TTC549 (cell line): ENCODE results near the gene TXNL4B.

Experiments
- FAIRE-seq: peaks from 2 replicates; lab custom pipeline; 2012; peaks lifted over from hg19 to GRCh38; lab: Jason Lieb, UNC

TXNL4B gene

GRCh38 chr16:72093448-72094265 is at the start of gene TXNL4B, which contains the start of gene DHX38:
TXNL4B (minus strand) TSS chr16:72093620; CDS start chr16:72090749, 2,871 bp downstream.
DHX38 (plus strand) TSS chr16:72093847; CDS start chr16:72096158, 2,311 bp downstream.
- FAIRE-seq = peak; percentile 97

GRCh38 chr16:72142476-72142875 is 49.1 kb upstream of the TXNL4B start:
- no peak for FAIRE-seq

DNA sequence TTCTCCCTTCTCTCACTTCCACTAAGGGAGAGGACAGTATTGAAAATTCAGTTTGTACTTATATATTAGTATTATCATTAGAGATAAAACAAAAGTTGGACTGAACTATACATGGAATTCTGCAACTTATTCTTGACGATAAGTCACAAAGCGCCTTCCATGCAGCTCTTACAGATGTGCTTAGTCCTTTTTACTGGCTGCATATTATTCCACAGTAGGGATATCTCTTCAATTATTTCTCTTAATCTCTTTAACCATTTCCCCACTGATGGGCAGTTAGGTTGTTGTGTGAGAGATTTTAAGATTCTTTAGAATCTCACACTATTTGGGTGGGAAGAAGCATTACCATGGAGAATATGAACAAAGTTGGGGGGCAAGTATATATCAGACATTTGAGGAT is 46.5 kb upstream of the TXNL4B start:
- no peak for FAIRE-seq

- no peak for FAIRE-seq
Measured at GRCh38 chr16:72138064-72138572, 44.7 kb upstream of the TXNL4B start.

GRCh38 chr16:72137380-72138063 is 44.1 kb upstream of the TXNL4B start:
- no peak for FAIRE-seq

DNA sequence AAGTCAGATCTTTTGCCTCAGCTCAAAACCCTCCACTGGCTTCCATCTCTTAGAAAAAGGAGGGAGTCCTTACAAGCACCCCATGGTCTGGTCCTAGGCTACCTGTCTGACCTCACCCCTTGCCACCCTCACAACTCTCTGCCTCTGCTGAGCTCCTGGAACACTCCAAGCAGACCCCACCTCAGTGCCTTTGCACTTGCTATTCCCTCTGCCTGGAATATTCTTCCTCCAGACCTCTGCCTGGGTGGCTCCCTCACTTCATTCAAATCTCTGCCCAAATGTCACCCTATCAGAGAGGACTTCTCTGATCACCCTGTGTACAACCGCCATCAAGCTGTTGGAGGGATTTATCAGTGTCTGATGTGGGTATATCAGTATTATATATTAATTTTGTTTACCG is 41.1 kb upstream of the TXNL4B start:
- FAIRE-seq = no peak

GRCh38 chr16:72132726-72133125 is 39.3 kb upstream of the TXNL4B start:
- FAIRE-seq = no peak

DNA sequence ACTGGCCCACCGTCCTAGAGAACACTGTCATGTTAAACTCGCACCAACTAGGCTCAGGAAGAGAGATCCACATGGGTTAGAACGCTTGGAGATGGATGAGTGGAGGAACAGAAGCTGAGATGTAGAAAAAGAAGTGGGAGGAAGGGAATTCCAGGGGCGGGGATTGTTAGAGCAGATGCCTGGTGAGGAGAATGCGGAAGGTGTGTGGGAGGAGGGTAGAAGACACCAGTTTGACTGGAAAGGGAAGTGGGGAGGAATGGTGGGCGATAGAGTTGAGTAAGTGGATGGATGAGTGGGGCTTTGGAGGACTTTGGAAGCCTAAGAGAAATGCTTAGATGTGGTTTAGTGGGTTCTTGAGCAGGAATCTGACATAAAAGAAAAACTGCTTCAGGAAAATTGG is 37.6 kb upstream of the TXNL4B start:
- FAIRE-seq = no peak

DNA sequence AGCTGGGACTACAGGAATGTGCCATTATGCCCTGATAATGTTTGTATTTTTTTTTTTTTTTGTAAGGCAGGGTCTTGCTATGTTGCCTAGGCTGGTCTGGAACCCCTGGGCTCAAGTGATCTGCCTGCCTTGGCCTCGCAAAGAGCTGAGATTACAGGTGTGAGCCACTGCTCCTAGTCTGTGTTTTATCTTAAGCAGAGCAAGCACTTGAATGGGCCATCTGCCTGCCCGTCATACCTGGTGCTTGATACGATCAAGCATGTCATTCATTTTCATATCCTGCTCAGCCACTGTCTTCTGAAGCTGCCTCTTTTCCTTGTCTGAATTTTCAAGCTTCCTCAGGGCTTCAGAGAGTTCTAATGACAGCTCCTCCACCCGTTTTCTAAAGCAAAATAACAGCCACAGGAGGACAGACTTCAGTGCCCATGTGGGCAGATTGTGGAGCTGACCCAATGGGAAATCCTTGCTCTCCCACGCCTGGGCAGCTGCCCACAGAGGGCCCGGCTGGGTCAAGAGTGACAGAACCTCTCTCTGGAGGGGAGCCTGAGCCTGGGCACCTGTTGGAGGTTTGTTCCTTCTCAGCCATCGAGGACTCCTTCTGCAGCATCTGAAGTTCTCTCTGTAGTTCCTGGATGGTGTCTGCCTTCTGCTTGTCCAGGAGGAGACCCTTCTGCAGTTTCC is 36.7 kb upstream of the TXNL4B start:
- no peak for FAIRE-seq

- no peak for FAIRE-seq
Measured at GRCh38 chr16:72128701-72129100, 35.3 kb upstream of the TXNL4B start.

DNA sequence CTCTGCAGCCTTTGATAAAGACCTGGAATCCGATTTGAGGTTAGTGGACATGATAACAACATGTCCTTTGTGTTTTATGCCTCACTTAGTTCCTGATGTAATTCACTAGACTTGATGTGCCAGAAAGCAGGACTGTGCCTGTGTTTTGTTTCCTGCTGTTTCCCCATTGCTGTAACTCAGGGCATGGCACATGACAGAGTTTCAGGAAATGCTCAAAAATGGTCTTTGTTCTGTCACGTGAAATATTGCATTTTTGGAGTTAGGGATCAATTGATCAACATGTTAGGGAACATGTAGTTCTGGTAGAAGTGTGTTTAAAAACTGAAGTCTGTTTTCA is 33.0 kb upstream of the TXNL4B start:
- no peak for FAIRE-seq

DNA sequence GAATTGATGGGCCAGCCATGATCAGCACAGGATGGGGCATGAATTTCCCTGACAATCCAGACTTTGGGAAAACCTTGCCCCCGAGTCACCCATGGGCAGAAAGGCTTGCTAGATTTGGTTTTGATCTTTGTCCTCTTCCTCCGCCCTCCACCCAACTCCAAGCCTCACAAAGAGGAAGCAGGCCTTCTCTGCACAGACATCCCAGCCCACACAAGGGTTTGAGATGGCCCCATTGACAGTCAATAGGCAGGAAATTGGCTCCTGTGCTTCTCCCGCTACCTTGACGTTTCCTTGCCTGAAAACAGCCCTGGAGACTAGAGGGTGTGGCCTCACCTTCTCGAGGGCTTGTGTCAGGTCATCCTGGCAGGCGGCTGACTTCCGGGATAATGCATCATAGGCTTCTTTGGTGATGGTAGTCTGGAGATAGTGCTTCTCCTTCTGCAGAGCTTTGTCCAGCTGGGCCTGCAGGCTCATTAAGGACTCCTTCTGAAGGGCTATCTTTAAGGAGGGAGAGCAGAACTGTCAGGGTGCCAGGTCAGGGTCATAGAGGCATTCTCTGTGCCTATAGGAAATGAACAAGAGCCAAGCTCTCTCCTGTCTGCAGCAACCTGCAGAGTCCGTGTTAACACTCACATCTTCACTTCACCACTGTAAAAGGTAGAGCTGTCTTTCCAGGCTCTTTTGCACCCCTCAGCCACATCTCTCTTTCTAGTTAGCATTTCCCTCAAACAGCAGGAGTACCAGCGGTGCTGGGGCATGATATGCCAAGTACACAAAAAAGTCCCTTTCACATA is 32.4 kb upstream of the TXNL4B start:
- no peak for FAIRE-seq

GRCh38 chr16:72124761-72125634 is 31.6 kb upstream of the TXNL4B start:
- no peak for FAIRE-seq

- FAIRE-seq = no peak
Measured at GRCh38 chr16:72124148-72124547, 30.7 kb upstream of the TXNL4B start.

GRCh38 chr16:72123426-72123825 is 30.0 kb upstream of the TXNL4B start:
- FAIRE-seq = no peak

DNA sequence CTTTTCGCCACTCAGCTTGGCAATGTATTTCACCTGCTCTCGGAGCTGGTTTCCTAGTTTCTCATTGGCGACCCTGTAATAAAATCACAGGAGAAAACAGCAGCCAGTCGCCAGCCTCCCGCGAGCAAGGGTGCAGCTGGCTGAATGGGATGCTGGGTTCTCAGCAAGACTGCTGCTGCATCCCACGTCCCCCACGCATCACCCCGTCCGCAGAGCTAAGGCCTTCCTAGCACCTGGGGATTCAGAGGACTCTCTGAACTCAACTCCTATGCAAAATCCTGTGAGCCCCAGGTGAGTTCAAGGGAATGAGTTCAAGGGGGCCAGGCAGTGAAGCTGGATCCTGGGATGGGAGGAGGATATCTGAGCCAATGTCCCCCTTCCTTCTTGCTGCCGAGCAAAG is 29.5 kb upstream of the TXNL4B start:
- FAIRE-seq = no peak

DNA sequence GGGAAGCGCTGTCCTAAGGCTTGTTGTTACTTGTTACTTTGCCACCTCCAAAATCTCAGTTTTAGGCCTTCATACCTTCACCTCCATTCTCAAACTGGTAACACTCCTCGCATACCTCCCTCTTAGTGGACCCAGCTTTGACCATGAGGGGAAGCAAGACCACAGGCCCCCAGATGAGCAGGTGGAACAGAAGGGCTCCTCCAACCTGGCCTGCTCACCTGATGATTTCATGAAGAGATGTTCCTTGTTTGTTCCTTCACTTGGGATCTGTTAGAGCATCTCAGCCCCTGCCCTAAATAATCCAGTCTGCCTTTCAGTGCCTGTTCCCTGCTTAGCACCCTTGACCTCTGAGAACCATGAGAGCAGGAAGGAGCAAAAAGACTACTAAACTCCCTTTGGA is 28.9 kb upstream of the TXNL4B start:
- no peak for FAIRE-seq

DNA sequence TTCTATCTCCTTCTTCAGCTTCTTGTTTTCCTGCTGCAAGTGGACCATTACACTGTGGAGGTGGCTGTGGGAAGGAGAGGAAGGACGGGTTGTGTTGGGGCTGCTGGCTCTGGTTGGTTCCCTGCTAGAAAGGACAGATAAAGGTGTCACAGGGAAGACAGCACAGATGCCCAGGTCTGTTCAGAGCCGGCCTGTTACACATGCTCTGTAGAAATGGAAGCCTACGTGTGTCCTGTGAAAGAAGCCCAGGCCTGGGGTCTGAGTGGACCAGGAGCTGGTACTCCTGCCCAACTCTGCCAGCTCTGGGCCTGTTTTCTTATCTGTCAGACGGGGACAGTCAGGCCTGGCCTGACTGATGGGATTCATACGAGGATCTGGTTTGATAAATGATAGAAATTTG is 26.6 kb upstream of the TXNL4B start:
- no peak for FAIRE-seq

DNA sequence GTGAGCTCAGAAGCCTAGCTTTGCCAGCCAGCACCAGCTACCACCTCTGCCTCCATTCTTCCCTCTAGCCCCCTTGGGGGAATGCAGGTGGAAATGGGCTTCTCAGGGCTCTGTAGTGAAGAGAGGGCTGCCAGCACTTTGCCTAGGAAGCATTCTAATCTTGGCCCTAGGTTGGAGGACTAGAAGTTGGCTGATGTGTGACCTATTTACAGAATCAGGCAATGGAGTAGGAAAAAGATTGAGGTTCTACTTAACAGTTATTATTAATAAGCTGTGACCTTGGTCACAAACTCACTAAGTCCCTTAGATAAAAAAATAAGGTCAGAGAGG is 20.2 kb upstream of the TXNL4B start:
- FAIRE-seq = no peak

DNA sequence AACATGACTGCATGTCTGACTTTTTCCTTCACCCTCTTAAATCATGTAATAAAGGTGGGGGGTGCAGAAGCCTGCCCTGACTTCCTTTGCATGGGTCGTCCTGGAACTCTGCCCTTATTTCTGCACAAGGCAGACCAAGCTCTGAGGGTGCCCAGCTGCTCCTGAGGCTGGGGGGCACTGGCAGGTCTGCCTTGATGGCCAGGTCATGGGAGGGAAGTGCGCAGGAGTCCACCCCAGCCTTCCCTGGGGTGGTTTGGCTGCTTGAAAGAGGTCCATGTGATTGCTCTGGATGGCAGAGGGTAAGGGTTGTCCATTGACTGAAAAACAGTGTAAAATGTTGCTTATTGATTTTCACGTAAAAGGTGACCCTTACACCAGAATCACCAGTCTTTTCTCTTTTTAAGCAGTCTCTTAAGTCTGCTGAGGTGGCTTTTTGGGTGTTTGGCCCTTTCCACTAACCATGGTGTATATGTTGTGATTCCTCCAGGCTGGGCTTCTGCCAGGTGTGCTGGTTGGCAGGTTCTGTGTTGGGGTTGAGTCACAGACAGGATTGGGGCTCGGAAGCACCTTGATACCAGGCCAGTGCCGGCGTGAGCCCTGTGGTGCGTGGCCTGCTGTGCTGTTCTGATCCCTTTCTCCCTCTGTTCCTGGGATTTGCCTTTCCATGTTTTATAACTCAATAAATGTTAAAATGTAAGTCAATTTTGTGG is 19.6 kb upstream of the TXNL4B start:
- FAIRE-seq = no peak

- no peak for FAIRE-seq
Measured at GRCh38 chr16:72112452-72112792, 19.0 kb upstream of the TXNL4B start.
